CD4-positive, alpha-beta T cell treated with Interleukin-6 at 100 ng/mL for 8 hours (primary cell): ENCODE data around the gene MYO7B.

Experiments
- DNase-seq: peaks from one replicate; pipeline ENCODE4 v3.0.0-alpha.2; 2020; ENCODE audit warnings: mixed read lengths, low spot score

Gene MYO7B

GRCh38 chr2:127626917-127627739 is 91.6 kb downstream of the MYO7B start:
- DNase-seq: no peak

- DNase-seq: no peak
Observed at GRCh38 chr2:127627740-127628571, 92.5 kb downstream of the MYO7B start.

GRCh38 chr2:127628767-127629614 is 93.5 kb downstream of the MYO7B start:
- DNase-seq: no peak

GRCh38 chr2:127629637-127630036 is 94.2 kb downstream of the MYO7B start:
- no peak for DNase-seq

- DNase-seq: no peak
Observed at GRCh38 chr2:127630096-127630863, 94.8 kb downstream of the MYO7B start.

GRCh38 chr2:127630864-127631540 is 95.5 kb downstream of the MYO7B start:
- no peak for DNase-seq

GRCh38 chr2:127631541-127631996 is 96.1 kb downstream of the MYO7B start:
- no peak for DNase-seq

- DNase-seq: no peak
Observed at GRCh38 chr2:127631997-127632581, 96.6 kb downstream of the MYO7B start.

GRCh38 chr2:127632592-127633489 is 97.4 kb downstream of the MYO7B start:
- no peak for DNase-seq

GRCh38 chr2:127633556-127634065 is 98.1 kb downstream of the MYO7B start:
- no peak for DNase-seq

- no peak for DNase-seq
Observed at GRCh38 chr2:127634066-127634617, 98.7 kb downstream of the MYO7B start.

- DNase-seq: no peak
Observed at GRCh38 chr2:127634626-127635379, 99.3 kb downstream of the MYO7B start.

GRCh38 chr2:127635380-127636237 is 100.1 kb downstream of the MYO7B start:
- no peak for DNase-seq

GRCh38 chr2:127636248-127637235 is 101.1 kb downstream of the MYO7B start:
- no peak for DNase-seq

GRCh38 chr2:127637236-127637630 is 101.8 kb downstream of the MYO7B start:
- no peak for DNase-seq
